CD4-positive, alpha-beta T cell treated with Interleukin-15 for 4 hours (primary cell): ENCODE measurements around the gene MRPL16.
"Not testable (repeated sequence)": the region's sequence is repeated elsewhere in the genome, so short reads cannot be mapped to it uniquely, and the experiment has no call there.

Experiments
- DNase-seq: peaks from one replicate; pipeline ENCODE4 v3.0.0-alpha.2; 2020; ENCODE audit warnings: low spot score

MRPL16 gene

DNA sequence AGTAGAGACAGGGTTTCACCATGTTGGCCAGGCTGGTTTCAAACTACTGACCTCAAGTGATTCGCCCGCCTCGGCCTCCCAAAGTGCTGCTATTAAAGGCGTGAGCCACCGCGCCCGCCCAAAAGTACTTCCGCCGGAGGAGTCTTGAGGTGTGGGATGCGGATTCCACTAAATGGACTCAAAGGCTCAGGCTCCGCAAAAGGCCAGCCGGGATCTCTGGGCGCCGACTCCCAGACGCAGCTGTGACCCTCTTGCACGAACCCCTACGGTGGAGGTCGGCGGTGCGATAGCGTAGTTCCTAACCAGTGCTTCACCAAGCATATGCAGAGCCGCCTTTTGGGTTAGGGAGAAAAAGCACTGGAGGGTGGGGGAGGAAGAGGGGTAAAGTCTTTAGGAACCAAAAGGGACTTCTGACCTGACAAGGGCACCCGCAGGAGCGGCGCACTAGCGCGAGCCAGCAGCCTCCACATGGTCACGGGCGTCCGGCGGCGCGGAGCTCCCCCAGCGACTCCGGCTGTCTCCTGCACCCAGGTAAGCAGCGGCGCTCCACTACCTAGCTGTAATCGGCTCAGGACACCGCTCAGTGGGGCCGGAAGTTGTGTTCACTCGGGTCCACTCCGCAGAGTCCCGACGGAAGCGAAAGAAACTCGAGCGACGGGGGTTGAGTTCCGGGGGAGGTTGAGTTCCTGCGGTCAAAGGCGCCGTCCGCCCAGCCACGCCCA, at the start of gene MRPL16:
MRPL16 (minus strand) TSS at position 590 of the 722 bp plus-strand sequence; CDS start at position 470, 120 bp downstream.
- DNase-seq, result peak; percentile 93

DNA sequence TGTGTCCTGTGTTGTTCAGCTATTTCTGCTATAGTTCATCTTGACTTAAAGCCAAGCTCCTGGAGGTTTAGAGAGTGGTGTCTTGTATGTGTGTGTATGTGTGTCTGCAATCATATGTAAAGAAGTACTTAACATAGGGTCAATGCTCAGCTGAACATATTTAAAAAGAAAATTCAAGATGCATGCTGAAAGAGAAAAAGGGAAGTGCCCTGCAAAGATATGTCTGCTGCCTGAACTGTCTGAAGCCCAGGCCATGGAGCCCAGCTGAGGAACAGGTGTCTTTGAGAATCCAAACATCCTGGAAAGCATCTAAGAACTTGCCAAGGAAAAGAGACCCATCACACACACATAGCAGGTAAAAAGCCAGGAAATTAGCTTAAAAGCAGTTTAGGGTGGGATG, 49.1 kb upstream of the MRPL16 start:
- no peak for DNase-seq

DNA sequence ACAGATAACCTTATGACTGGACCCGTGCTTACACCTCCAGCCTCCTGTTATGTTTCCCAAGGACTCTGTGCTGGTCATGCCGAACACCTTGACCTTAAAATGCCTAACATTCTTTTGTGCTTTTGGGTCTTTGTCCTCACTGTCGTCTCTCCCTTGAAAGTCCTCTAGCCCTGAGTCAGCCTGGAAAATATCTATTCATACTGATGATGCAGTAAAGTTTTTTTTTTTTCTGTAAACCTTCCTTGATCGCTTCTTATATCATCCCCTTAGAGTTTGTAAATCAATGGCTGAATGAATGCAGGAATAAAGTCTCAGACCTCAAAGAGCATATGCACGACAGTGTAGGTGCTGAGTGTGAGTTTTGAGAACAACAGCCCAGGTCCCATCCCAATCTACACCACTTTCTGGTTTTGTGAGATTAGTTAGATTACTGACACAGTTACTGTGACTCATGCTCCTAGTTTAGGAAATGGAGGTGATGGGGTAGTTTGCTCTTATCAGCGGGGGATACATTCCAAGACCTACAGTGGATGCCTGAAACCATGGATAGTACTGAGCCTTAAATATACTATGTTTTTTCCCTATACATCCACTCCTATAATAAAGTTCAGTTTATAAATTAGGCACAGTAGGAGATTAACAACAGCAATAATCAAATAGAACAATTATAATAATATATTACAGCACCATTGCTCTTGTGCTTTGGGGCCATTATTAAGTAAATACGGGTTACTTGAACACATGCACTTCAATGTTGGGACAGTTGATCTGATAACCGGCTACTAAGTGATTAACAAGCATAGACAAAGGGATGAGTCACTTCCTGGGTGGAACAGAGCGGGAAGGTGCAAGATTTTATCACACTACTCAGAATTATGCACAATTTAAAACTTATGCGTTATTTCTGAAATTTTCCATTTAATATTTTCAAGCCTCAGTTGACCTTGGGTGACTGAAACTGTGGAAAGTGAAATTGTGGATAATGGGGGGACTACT, 47.2 kb upstream of the MRPL16 start:
- peak; percentile 62 for DNase-seq

DNA sequence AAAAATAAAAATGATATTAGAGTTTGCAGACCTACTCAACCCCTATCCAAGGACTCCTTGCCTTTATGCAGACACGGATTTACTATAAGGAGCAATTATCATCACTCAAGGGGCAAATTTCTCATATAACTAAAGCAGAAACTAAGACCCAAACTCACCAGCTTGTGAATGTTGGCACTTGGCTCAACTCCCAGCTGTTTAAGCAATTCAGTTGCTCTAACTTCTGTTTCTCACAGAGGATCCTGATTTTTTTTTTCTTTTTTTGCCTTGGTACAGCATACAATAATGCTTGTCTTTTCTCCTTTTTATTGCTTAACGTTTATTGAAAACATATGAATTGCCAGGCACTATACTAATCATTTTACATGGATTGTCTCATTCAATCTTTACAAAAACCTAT, 44.3 kb upstream of the MRPL16 start:
- no peak for DNase-seq

DNA sequence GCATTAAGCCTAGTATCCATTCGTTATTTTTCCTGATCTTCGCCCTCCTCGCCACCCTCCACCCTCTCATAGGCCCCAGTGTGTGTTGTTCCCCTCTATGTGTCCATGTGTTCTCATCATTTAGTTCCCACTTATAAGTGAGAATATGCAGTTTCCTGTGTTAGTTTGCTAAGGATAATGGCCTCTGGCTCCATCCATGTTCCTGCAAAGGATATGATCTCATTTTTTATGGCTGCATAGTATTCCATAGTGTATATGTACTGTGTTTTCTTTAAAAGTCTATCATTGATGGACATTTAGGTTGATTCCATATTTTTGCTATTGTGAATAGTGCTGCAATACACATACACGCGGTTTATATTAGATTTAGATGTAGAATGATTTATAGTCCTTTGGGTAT, 40.8 kb upstream of the MRPL16 start:
- DNase-seq, result not testable (repeated sequence)

DNA sequence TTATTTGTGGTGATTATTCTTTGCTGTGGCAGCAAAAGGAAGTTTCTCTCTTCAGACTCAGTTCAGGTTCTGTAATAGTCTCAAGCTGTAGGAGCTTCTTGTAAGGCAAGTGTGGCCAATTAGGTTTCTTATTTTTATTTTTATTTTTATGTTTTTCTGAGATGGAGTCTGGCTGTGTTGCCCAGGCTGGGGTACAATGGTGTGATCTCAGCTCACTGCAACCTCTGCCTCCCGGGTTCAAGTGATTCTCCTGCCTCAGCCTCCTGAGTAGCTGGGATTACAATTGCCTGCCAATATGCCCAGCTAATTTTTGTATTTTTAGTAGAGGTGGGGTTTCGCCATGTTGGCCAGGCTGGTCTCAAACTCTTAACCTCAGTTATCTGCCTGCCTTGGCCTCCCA, 39.0 kb upstream of the MRPL16 start:
- DNase-seq, result not testable (repeated sequence)

DNA sequence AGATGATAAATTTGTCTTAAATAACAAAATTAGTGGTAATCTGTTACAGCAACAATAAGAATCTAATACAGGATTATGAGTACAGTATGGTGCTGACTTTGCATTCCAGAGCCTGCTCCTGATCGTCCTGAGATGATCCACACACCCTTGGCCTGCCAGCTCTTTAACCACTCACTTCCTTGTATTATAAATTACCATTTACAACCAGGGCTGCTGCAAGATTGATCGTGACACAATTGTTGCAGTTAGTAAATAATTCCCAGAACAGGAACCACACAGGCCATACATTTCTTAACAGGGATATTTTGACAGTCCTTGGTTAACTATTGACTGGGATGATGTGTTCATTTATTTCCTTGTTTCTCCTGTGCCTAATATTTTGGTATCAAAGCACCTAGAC, 38.6 kb upstream of the MRPL16 start:
- DNase-seq, result no peak

DNA sequence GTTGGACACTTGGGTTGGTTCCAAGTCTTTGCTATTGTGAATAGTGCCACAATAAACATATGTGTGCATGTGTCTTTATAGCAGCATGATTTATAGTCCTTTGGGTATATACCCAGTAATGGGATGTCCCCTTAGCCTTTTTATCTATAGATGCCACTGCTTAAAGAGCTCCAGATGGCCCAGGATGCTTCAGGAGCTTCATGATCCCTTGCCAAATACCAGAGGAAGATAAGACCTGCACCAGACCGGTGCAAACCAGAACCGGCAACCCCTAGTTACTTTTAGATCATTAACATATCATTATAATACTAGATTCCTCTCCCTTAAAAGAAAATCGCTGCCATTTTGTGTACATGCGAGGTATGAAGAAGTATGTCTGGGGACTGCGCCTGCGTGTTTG, 37.9 kb upstream of the MRPL16 start:
- not testable (repeated sequence) for DNase-seq

DNA sequence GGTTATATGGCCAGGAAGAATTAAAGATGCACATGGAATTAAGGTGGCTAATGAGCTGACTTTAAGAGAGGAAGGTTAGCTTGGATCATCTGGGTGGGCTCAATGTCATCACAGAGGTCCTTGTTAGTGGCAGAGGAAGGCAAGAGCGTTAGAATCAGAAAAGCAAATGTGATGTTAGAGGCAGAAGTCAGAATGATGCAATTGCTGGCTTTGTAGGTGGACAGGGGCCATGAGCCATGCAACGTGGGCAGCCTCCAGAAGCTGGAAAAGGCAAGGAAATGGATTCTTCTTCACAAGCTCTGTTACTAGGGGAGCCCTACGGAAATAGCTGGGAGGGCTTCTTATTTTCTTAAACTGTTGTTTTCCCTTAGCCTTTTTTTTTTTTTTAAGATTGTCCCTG, 37.0 kb upstream of the MRPL16 start:
- DNase-seq, result no peak

DNA sequence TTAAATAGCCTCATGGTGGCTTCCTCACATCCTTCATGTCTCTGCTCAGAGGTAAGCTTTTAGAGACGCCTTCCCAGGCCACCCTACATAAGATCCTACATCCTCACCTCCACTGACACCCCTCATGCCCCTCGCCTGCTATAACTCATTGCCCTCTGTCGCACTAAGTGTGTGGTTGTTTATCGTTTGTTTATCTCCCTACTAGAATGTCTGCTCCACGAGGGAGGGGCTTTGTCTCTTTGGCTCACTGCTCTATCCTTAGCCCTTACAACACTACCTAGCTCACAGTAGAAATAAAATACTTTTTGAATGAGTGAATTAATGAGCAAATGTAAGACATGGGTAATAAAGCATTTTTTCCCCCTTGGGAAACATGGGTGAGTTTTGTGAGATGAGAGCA, 36.0 kb upstream of the MRPL16 start:
- DNase-seq, result no peak

DNA sequence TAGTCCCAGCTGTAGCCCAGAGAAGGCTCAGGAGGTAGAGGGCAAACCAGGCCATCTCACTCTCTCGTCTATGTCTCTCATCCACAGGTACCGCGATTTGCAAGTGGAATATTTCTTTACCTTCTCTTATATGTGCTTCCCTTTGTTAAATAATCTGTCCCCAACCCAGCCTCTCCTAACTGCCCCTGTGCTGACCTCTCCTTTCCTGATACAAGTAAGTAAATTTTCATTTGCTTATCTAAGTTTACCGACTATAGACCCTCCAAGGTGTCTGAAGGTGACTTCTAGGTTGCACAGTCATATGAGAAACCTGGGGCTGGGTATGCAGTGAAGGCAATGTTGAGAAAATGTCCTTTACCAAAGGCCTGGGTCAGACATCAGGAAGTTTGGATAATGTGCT, 34.8 kb upstream of the MRPL16 start, which contains the start of gene CBLIF:
CBLIF (minus strand) TSS at position 101 of the 400 bp plus-strand sequence; CDS start at position 55, 46 bp downstream.
- no peak for DNase-seq

DNA sequence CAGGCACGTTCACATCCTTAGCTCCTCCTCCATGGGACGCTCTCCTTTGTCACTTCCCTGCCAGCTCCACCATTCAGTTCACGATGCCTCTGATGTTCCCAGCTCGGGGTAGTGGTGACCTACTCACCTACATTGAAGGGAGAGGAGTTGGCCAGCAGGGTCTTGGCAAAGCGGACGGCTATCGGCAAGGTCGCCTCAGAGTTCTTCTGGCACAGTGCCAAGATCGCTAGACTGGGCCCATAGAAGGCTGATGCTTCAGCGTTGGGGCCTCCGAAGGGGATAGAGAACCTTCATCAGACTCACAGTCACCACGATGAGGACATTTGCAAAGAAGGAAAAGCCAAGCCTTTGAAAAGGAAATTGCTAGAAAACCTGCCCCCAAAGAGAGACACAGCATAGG, 31.7 kb upstream of the MRPL16 start:
- DNase-seq, result no peak

DNA sequence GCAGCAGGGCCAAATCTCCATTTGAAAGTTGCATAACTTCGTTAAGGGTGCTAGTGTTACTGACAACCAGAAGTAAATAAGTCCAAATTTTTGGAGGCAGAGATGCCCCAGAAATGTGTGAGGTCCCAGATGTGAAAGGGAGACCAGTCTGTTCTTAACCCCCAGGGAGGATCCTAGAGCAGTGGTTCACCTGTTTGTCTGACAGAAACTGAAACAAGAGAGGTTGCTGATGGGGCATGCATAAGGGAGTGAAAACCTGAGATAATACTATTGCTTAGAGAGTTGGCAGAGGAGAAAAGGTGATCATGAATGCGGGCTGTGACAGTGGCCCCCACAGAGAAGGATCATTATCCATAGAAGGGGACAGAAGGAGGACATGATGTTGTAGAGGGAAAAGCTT, 30.9 kb upstream of the MRPL16 start:
- no peak for DNase-seq

DNA sequence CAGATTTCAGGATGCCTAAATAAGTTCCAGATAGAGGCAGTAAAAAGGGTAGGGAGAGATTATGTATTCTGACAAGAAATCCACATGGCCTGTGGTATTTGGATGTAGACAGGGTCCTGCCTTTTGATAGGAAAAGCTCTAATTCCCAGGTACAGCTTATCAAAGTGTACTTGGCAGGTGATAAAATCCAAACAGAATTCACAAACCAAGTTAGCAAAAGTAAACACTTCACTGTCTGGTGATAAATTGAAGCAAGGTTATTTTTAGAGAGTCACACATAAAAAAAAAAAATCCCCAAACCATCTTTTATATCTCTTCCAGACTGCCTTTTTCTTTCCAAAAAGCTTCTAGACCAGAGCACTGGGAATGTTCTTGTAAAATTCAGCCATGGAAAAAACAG, 29.0 kb upstream of the MRPL16 start:
- DNase-seq, result no peak

DNA sequence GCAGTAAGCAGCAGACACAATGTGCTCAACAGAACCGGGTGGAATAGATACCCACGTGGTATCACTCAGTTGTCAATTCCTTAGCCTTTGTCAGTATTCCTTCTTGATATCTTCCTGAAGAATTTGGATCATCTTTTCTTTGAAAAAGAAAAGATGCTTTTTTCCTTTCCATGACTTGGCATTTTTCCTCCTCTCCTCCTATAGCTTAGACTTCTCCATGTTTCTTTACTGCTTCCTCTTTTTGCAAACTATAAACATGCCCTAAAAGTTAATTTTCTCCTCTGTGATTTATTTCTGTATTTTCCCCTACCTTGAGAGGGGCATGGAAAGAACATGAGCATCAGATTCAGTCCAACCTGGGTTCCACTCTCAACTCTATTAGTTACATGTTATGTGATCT, 23.0 kb upstream of the MRPL16 start:
- no peak for DNase-seq

DNA sequence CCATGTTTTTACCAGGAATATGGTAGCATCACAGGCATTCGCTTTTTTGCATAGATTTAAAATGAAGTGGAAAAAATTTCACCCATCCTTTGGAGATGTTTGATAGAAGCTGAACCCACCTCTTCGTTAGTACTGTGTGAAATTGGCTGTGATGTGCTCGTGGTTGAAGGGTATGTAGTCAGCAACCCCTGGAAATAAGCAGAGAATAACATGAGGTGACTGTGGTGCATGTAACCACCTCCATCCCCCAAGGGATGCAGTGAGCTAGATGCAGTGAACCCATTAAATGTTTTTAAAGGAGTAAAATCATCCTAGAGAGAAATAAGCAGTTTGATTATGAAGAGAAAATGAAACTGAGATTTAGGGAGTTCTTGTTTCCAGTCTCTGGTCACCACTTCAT, 18.8 kb upstream of the MRPL16 start:
- DNase-seq, result no peak

DNA sequence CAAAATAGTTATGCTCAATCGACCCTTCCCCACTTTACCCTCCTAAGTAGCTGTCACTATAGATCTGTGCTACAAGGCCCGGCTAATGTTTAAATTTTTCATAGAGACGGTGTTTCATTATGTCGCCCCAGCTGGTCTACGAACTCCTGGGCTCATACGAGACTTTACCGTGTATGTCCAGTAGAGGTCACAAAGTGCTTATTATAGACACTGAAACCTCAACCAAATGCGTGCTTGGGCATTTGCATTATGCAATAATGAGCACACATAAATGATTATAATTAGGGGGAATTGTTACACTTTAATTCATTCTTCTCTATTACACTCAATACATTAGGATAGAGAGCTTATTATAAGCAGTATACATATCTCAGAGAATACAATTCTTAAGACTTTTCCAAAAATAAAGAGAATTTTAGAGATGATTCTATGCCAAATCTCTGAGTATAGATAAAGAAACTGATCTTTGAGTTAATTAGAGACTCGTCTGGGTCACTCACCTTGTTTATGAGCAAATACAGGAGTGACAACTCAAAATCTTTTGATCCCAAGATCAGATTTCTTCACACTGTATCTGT, 12.5 kb upstream of the MRPL16 start:
- DNase-seq, result peak; percentile 53

DNA sequence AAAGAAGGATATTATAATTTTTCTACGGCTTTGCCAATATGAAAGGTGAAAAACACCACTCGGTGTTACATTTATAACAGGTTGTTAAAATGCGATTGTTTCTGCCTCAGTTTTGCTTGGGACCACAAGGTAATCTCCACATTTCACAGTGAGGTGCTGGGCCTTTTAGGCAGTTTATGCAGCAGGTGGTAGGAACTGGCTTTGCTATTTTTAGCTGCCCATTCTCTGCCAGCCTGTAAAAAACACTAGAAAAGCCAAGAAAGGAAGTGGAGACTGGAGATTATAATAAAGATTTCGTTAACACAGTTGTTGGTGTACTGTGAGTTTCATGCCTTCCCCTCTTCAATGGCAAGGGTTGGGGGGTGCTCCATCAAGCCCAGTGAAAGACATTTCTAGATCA, 8.0 kb upstream of the MRPL16 start:
- no peak for DNase-seq

DNA sequence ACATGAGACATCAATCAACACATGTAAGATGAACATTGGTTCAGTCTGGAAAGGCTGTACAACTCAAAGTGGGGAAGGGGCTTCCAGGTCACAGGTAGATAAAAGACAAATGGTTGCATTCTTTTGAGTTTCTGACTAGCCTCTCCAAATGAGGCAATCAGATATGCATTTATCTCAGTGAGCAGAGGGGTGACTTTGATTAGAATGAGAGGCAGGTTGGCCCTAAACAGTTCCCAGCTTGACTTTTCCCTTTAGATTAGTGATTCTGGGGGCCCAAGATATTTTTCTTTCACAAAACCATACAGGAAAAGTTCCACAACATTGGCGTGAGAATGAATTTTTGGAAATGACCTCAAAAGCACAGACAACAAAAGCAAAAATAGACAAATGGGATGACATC, 5.9 kb upstream of the MRPL16 start:
- not testable (repeated sequence) for DNase-seq

DNA sequence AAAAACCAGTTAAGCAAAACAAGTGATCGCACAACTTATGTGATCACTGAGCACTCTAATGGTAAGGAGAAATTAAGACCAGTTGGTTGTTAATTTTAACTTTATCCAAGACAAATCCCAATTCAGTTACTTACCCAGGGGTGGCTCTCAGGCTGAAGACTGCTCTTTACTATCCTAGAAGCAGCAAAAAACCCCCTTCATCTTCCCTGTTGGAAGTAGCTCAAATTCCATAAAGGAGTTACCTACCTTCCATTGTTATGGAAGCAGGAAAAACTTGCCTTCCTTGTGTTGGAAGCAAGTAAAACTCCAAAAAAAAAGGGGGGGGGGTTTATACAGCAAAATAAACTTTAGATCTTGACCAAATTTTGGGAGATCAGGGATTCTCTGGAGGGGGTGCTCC, 5.2 kb upstream of the MRPL16 start:
- no peak for DNase-seq

DNA sequence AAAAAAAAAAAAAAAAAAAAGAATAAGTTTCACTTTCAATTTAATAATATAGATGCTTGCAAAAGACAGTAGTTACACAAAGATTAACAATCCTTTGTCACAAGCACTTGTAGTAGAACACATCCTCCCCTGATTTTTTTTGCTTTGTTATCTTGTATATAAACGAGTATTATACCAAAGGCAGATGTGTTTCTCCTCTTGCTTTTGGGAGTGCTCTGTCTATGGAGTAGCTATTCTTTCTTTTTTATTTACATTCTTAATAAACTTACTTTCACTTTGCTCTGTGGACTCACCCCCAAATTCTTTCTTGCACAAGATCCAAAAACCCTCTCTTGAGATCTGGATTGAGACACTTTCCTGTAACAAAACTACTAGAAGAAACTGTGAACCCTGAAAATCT, 3.4 kb upstream of the MRPL16 start:
- DNase-seq, result no peak

DNA sequence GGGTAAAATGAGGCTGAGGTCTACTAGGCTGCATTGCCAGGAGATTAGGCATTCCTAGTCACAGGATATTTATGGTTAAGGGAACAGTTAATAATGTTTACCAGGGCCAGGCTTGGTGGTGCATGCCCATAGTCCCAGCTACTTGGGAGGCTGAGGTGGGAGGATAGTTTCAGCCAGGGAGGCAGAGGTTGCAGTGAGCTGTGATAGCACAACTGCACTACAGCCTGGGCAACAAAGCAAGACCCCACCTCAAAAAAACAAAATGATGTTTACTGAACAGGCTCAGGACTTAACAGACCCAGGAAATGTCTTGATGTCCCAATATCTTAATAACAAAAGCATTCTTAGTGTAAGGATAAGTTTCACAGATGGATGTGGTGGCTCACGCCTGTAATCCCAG, 2.8 kb upstream of the MRPL16 start:
- no peak for DNase-seq

DNA sequence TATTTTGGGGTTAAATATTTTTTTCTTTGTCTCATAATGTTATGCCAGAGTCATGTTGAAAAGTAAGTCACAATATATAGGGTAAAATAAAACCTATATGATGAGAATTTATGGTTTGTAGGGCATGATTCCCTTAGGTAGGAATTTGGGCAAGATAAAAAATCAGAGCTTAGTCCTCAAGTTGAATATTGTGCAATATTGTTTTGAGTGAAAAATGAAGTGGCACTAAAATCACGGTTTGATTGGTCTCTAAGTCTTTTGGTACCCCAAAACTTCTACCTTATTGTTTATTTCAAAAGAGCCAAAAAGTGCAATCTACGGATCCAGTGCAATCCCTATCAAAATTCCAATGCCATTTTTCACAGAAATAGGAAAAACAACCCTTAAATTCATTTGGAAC, 1.6 kb upstream of the MRPL16 start:
- DNase-seq, result no peak
